Muscle of leg (tissue), 11 donors: ENCODE results near the gene CHRNA9. TPM values are rescaled to one million over a fixed set of nuclear protein-coding genes. Genes with fewer than 3 reads are reported as not detected.

Experiments used
- DNase-seq: peaks from one replicate; pipeline ENCODE4 v3.0.0; 2013
- H3K27ac ChIP-seq: one replicate; pipeline ENCODE4 v1.5.1; 2013; ENCODE audit warnings: mild to moderate bottlenecking, low read length, control low read depth
- H3K27me3 ChIP-seq: one replicate; pipeline ENCODE4 v1.6.1; 2013; ENCODE audit warnings: low read length; ENCODE audit not compliant: control insufficient read depth, insufficient read depth
- H3K36me3 ChIP-seq: one replicate; pipeline ENCODE4 v1.6.1; 2013; ENCODE audit warnings: low read length; ENCODE audit not compliant: control insufficient read depth, insufficient read depth
- H3K4me1 ChIP-seq: one replicate; pipeline ENCODE4 v1.6.1; 2013; ENCODE audit warnings: low read length; ENCODE audit not compliant: control insufficient read depth, insufficient read depth
- H3K4me3 ChIP-seq: one replicate; pipeline ENCODE4 v1.5.1; 2013; ENCODE audit warnings: low read length, control low read depth
- H3K9me3 ChIP-seq: replicated peaks from 2 replicates; pipeline ENCODE4 v1.6.1; 2013; ENCODE audit warnings: low read depth, low read length; ENCODE audit not compliant: control insufficient read depth
- WGBS: methylation state at CpG from one replicate; pipeline ENCODE4 v1.1.5; 2013; ENCODE audit warnings: missing lambda C conversion rate; ENCODE audit not compliant: insufficient coverage; 5-methylcytosine and 5-hydroxymethylcytosine counted together
- polyA plus RNA-seq, 8 donors: library from polyadenylated mRNA; unstranded; fragments of 120-200 nt; gene quantifications; one replicate each; pipeline versions ENCODE4 v1.2.1 to v1.2.3, GENCODE V29; 2013; ENCODE audit warnings: inconsistent platforms in 1 of 8, low replicate concordance in 1 of 8; ENCODE audit not compliant: insufficient read length in 8 of 8, insufficient read depth in 1 of 8
- total RNA-seq: library from RNA; stranded (reverse); fragments of 120-200 nt; gene quantifications from one replicate; pipeline ENCODE4 v1.2.4, GENCODE V29; 2013

CHRNA9 gene
- total and polyA plus RNA-seq, 9 donors, result 0.04 to 0.20 (median 0.09) TPM; not detected in 4

DNA sequence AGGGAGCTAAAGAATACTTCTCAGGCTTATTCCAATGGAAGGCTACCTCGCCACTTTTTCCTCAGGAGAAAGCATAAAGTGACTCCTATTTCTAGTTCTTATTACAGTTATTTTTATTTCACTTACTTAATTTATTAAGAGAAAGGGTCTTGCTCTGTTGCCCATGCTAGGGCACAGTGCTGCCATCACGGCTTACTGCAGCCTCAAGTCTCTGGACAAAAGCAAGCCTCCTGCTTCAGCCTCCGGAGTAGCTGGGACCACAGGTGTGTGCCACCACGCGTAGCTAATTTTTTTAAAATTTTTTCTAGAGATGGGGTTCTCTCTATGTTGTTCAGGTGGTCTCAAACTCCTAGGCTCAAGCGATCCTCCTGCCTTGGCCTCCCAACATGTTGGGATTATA is 36.0 kb upstream of the CHRNA9 start:
- H3K27ac ChIP-seq, result no peak overlapping the region
- WGBS, result 100% methylated on average over 1 of the region's 6 CpGs

GRCh38 chr4:40299811-40300292 is 35.3 kb upstream of the CHRNA9 start:
- WGBS, result no CpG with 5 or more reads among the region's 3 CpGs
- Histone ChIP-seq H3K27me3 (no peaks in the 10 kb centered on the region), H3K4me1 (no peaks in the 10 kb centered on the region), H3K36me3 (no peaks in the 10 kb centered on the region), H3K9me3 (peaks cover 12% of the 10 kb centered on the region), H3K4me3 (no peak overlapping the region), H3K27ac (no peak overlapping the region)
- no peak for DNase-seq

More for the DNA sequence above, 36.0 kb upstream of the CHRNA9 start:
- H3K9me3 ChIP-seq, result peaks cover 8% of the 10 kb centered on the region
- H3K4me1 ChIP-seq, result no peaks in the 10 kb centered on the region
- no peak for DNase-seq
- no peak overlapping the region for H3K4me3 ChIP-seq
- H3K27me3 ChIP-seq, result no peaks in the 10 kb centered on the region
- H3K36me3 ChIP-seq, result no peaks in the 10 kb centered on the region

GRCh38 chr4:40300371-40301162 is 34.6 kb upstream of the CHRNA9 start:
- H3K9me3 ChIP-seq, result peaks cover 9% of the 10 kb centered on the region
- H3K4me1 ChIP-seq, result no peaks in the 10 kb centered on the region
- H3K27ac ChIP-seq, result no peak overlapping the region
- H3K36me3 ChIP-seq, result no peaks in the 10 kb centered on the region
- no peak for DNase-seq
- H3K4me3 ChIP-seq, result no peak overlapping the region
- no peaks in the 10 kb centered on the region for H3K27me3 ChIP-seq
- WGBS, result no CpG with 5 or more reads among the region's 9 CpGs

DNA sequence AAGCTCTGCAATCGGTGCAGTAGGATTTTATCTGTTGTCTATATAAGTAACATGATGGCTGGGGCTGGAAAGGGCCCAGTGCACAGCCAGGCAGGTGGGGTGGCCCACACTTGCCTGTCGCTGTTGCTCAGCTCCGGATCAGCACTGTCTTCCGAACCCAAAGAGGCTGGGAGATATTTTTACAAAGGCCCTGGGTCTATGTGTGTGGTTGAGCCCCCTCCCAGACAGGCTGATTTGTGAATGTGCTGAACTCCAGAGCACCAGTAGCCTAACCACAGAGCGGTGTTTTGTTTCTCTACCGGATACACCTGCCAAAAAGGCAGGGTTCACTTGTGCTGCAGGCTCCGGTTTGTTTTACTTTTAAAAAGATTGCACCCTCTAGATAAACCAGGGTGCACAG is 33.5 kb upstream of the CHRNA9 start:
- DNase-seq, result no peak
- no peaks in the 10 kb centered on the region for H3K27me3 ChIP-seq
- H3K4me3 ChIP-seq, result no peak overlapping the region
- H3K4me1 ChIP-seq, result no peaks in the 10 kb centered on the region
- H3K36me3 ChIP-seq, result no peaks in the 10 kb centered on the region
- 51% methylated on average over 3 of the region's 7 CpGs for WGBS
- peaks cover 7% of the 10 kb centered on the region for H3K9me3 ChIP-seq
- no peak overlapping the region for H3K27ac ChIP-seq

DNA sequence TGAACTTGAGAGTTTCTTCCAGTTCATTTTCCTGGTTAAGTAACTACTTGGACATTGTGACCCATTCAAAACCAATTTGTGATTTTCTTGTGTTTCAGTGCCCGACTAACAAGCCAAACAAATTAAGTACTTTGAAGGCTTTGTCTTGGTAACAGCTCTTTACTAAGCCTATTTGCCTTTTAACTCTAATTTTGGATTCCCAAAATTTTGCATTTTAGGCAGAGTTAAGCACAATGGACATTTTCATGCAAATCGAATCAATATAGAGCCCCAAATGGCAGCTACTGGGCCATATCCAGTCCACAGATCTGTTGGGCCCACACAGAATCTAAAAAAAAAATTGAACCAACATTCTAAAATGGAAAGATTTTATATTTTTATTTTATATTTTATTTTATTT is 31.4 kb upstream of the CHRNA9 start:
- 100% methylated on average over 1 of the region's 2 CpGs for WGBS
- Histone ChIP-seq H3K27me3 (no peaks in the 10 kb centered on the region), H3K4me3 (no peak overlapping the region), H3K4me1 (no peaks in the 10 kb centered on the region), H3K36me3 (no peaks in the 10 kb centered on the region), H3K27ac (no peak overlapping the region), H3K9me3 (peaks cover 7% of the 10 kb centered on the region)
- no peak for DNase-seq

DNA sequence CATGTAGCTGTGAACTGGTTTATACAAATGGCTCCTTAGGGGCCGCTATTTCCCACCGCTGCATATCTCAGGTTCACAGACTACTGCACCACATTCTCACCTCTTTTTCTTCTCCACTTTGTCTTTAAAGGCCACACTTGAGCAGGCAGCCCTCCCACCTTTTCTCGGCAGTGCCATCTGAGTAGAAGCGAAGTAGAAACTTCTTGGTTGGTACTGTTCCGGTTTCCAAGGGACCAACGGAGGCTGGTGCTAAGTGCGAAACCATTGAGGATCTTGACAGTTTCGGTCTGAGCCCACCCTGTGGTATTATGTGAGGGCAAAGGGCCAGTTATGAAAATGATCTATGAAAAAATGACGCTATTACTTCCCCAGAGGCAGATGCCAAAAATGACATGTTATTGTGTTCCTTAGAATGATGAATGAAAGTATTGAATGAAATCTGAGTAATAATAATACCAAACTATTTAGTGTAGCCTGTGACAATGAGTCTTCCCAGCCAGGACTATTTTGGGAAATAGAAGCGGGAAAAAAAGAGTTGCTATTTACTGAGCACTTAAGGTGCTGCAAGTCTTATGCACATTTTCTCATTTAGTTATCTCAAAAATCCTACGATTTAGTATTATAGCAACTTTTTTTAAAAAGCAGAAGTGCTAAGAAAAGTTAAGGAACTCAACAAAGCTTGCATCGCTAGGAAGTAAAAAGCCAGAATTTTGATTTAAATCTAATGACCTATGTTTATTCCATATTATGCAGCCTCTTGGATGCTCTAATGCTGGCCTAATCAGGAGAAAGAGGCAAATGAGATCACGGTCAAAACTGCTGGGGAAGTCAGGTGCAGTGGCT is 29.6 kb upstream of the CHRNA9 start:
- H3K27me3 ChIP-seq, result no peaks in the 10 kb centered on the region
- no peak overlapping the region for H3K4me3 ChIP-seq
- peaks cover 2% of the 10 kb centered on the region for H3K4me1 ChIP-seq
- no peaks in the 10 kb centered on the region for H3K36me3 ChIP-seq
- H3K9me3 ChIP-seq, result peaks cover 7% of the 10 kb centered on the region
- no peak overlapping the region for H3K27ac ChIP-seq
- DNase-seq, result no peak
- WGBS, result 66% methylated on average over 6 of the region's 13 CpGs

DNA sequence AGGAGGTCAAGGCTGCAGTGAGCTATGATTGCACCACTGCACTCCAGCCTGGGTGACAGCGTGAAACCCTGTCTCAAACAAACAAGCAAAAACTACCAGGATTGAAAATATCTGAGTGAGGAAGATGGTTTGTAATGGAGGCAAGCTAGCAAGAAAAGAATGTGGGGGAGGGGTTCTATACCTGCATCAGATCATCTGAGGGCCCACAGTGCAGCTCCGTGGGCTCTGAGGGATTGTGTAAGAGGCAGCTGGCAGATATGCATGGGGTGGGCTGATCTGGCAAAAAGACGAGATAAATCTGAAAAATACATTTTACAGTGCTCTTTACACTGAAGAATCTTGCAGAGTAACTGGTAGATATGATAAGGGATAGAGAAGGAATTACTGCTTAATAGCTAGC is 28.9 kb upstream of the CHRNA9 start:
- no CpG with 5 or more reads among the region's 3 CpGs for WGBS
- Histone ChIP-seq H3K4me3 (no peak overlapping the region), H3K27ac (no peak overlapping the region), H3K4me1 (peaks cover 2% of the 10 kb centered on the region), H3K9me3 (peaks cover 7% of the 10 kb centered on the region), H3K27me3 (no peaks in the 10 kb centered on the region), H3K36me3 (no peaks in the 10 kb centered on the region)
- DNase-seq, result no peak

DNA sequence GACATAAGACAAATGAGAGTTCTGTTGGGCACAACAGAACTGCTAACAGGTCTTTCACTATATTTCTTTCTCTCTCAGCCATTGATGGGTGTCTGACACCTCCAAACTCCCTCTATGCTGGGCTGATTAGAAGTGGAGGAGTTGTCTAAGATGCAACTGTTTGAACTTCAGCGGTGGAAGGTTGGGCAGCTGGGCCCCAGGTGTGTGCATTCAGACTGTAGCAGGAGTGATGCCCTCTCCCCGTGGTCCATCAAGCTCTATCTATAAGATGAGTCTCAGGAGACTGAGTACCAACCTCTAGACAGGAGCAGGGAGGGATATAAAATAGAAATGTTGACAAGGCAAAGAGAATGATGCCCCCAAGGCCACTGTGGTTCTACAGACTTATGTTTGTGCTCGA is 28.2 kb upstream of the CHRNA9 start:
- no peak for DNase-seq
- H3K9me3 ChIP-seq, result peaks cover 7% of the 10 kb centered on the region
- H3K27me3 ChIP-seq, result no peaks in the 10 kb centered on the region
- H3K27ac ChIP-seq, result no peak overlapping the region
- H3K4me1 ChIP-seq, result peaks cover 2% of the 10 kb centered on the region
- H3K4me3 ChIP-seq, result no peak overlapping the region
- no peaks in the 10 kb centered on the region for H3K36me3 ChIP-seq
- 73% methylated on average over 2 of the region's 3 CpGs for WGBS

- no peak overlapping the region for H3K27ac ChIP-seq
- peaks cover 2% of the 10 kb centered on the region for H3K4me1 ChIP-seq
- H3K4me3 ChIP-seq, result no peak overlapping the region
- DNase-seq, result peak; percentile 75
- 82% methylated on average over 2 of the region's 15 CpGs for WGBS
- H3K27me3 ChIP-seq, result peaks cover 2% of the 10 kb centered on the region
- H3K9me3 ChIP-seq, result peaks cover 7% of the 10 kb centered on the region
- no peaks in the 10 kb centered on the region for H3K36me3 ChIP-seq
These were observed 27.3 kb upstream of the CHRNA9 start for GRCh38 chr4:40307627-40308497.
